Prostate gland (tissue), 2 donors: ENCODE results near the gene SCAMP1. TPM values are rescaled to one million over a fixed set of nuclear protein-coding genes. Genes with fewer than 3 reads are reported as not detected.

Source experiments
- DNase-seq: peaks from one replicate; pipeline ENCODE4 v3.0.0-alpha.2; 2019; ENCODE audit warnings: low spot score
- H3K27ac ChIP-seq, 2 donors: fragments of 200-600 bp; sonication (generic); 2 replicates each; pipeline ENCODE4 v1.5.1; 2017 to 2019
- H3K27me3 ChIP-seq: fragments of 200-600 bp; sonication (generic); replicated peaks from 2 replicates; pipeline ENCODE4 v1.5.1; 2019; ENCODE audit not compliant: insufficient read depth
- H3K36me3 ChIP-seq, 2 donors: fragments of 200-600 bp; sonication (generic); 1 replicate in 1 of 2; 2 replicates in 1 of 2; pipeline versions ENCODE4 v1.5.1 to v1.8.1; 2017 to 2019
- H3K4me1 ChIP-seq: fragments of 200-600 bp; sonication (generic); replicated peaks from 2 replicates; pipeline ENCODE4 v1.5.1; 2019
- H3K4me3 ChIP-seq, 2 donors: fragments of 200-600 bp; sonication (generic); 2 replicates each; pipeline ENCODE4 v1.5.1; 2017 to 2019
- H3K9me3 ChIP-seq: fragments of 200-600 bp; sonication (generic); 2 replicates; pipeline ENCODE4 v1.5.1; 2017
- POLR2A ChIP-seq: fragments of 450-650 bp; IDR thresholded peaks from one replicate; pipeline ENCODE4 v1.6.1; 2016; ENCODE audit warnings: antibody characterized with exemption, mild to moderate bottlenecking
- POLR2AphosphoS5 ChIP-seq: sonication (generic); formaldehyde crosslinking; IDR thresholded peaks from one replicate; pipeline ENCODE4 v1.6.1; 2017; ENCODE audit warnings: antibody characterized with exemption
- WGBS: methylation state at CpG from one replicate; pipeline ENCODE4 v1.1.5; 2018; 5-methylcytosine and 5-hydroxymethylcytosine counted together
- intact Hi-C: fragments of 100-400 bp; cut with DNase I; formaldehyde crosslinking; loops from one replicate; pipeline ENCODE4 v1.14.2; 2022
- total RNA-seq, 2 donors: library from RNA; depleted of rRNA; stranded (reverse); fragments of >200 nt; gene quantifications; one replicate each; pipeline ENCODE4 v1.1.0, GENCODE V29; 2016
- TF ChIP-seq, protein P1 (sequence below), 4 experiments: fragments of 200-600 bp in 2 of 4; fragments of 450-650 bp in 2 of 4; sonication (generic) in 2 of 4; IDR thresholded peaks; 1 replicate in 3 of 4; 2 replicates in 1 of 4; pipeline ENCODE4 v1.5.1; 2016 to 2019; ENCODE audit warnings: antibody characterized with exemption in 4 of 4, mild to moderate bottlenecking in 2 of 4, moderate library complexity in 2 of 4

SCAMP1 gene
- total RNA-seq, 2 donors from 2014 or later, result 39.0 to 41.0 TPM

DNA sequence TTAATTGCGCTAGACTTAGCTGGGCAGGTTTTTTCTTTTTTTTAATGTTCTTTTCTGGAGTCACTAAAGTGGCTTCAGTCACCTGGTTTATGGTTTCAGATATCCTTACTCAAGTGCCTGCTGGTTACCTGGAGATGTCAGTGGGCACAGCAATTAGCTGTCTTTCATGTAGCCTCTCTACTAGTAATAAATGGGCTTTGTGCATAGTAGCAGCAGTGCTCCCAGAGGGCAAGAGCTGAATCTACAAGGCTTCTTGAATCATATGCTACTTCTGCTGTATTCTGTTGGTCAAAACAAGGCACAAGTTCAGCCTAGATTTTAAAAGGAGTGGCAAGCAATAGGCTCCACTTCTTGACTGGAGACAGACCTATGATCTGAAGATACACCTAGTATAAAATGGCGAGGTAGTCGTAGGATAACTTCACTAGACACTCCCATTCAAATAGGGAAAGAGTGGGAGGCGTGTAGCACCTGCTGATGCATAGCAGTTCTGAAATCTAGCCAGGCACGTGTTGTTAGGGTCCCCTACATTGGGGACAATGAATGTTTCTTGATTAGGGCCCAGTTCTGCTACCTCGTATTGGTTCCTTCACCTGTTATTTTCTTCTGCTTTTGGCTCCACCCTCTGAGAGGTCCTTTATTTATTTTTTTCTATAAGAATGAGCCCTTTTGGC is 7.0 kb downstream of the SCAMP1 start:
- Histone ChIP-seq H3K4me1 (no peaks in the 10 kb centered on the region), H3K27ac (no peak overlapping the region), H3K36me3 (no peaks in the 10 kb centered on the region), H3K9me3 (no peaks in the 10 kb centered on the region), H3K27me3 (no peaks in the 10 kb centered on the region), H3K4me3 (no peak overlapping the region)
- DNase-seq, result no peak
- 88% methylated on average over 6 of the region's 6 CpGs for WGBS
- TF ChIP-seq POLR2A (no peak), POLR2AphosphoS5 (no peak)
- TF ChIP-seq, protein P1, sequence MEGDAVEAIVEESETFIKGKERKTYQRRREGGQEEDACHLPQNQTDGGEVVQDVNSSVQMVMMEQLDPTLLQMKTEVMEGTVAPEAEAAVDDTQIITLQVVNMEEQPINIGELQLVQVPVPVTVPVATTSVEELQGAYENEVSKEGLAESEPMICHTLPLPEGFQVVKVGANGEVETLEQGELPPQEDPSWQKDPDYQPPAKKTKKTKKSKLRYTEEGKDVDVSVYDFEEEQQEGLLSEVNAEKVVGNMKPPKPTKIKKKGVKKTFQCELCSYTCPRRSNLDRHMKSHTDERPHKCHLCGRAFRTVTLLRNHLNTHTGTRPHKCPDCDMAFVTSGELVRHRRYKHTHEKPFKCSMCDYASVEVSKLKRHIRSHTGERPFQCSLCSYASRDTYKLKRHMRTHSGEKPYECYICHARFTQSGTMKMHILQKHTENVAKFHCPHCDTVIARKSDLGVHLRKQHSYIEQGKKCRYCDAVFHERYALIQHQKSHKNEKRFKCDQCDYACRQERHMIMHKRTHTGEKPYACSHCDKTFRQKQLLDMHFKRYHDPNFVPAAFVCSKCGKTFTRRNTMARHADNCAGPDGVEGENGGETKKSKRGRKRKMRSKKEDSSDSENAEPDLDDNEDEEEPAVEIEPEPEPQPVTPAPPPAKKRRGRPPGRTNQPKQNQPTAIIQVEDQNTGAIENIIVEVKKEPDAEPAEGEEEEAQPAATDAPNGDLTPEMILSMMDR (IDR thresholded peaks at IDR 0.05), result no peak
- intact Hi-C loops, result no loop called here

DNA sequence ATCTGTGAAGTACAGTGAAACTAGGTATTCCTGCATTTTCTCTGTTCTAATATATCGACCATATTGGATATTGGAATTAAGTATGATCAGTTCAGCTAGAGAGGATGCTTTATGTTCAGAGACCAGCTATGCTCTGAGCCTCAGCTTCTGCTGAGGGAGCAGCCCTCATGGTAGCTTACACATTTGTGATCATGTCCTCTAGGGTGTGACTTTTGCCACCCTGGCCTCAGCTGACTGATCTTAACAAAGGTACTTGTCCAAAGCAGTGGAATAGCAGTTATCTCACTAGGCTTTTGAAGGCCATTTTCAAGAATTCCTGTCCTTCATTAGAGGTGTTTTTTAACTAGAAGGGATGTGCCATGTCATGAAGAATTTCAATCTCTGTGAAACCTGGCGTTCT is 9.3 kb downstream of the SCAMP1 start:
- 98% methylated on average over 2 of the region's 2 CpGs for WGBS
- Histone ChIP-seq H3K36me3 (no peaks in the 10 kb centered on the region), H3K9me3 (no peaks in the 10 kb centered on the region), H3K27me3 (no peaks in the 10 kb centered on the region), H3K27ac (no peak overlapping the region), H3K4me3 (no peak overlapping the region), H3K4me1 (no peaks in the 10 kb centered on the region)
- TF ChIP-seq POLR2A (no peak), POLR2AphosphoS5 (no peak)
- TF ChIP-seq, protein P1 (IDR thresholded peaks at IDR 0.05), result no peak
- intact Hi-C loops, result no loop called here
- DNase-seq, result no peak

DNA sequence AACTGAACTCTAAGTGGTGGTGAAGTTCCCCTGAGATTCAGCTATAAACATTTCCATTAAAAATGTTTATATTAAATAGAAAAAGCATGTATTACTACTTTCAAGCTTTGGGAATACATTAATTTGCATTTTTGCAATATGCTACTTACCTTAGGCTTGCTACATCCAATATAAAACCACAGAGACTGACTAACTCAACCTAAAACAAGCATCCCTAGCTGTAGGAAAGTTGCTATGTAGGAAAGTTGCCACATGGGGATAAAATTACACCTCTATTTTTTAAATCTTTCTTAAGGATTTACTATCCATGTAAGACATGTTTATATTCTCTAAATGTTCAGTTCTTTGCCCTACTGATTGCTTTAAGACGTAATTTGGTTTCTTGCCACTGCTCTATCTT is 12.8 kb downstream of the SCAMP1 start:
- Histone ChIP-seq H3K27ac (no peak overlapping the region), H3K4me1 (no peaks in the 10 kb centered on the region), H3K36me3 (no peaks in the 10 kb centered on the region), H3K27me3 (no peaks in the 10 kb centered on the region), H3K4me3 (no peak overlapping the region), H3K9me3 (no peaks in the 10 kb centered on the region)
- WGBS, result 97% methylated on average over 1 of the region's 1 CpG
- DNase-seq, result no peak
- no peak for TF ChIP-seq POLR2A
- TF ChIP-seq, protein P1 (IDR thresholded peaks at IDR 0.05), result no peak
- TF ChIP-seq POLR2AphosphoS5, result no peak
- intact Hi-C loops, result no loop called here

DNA sequence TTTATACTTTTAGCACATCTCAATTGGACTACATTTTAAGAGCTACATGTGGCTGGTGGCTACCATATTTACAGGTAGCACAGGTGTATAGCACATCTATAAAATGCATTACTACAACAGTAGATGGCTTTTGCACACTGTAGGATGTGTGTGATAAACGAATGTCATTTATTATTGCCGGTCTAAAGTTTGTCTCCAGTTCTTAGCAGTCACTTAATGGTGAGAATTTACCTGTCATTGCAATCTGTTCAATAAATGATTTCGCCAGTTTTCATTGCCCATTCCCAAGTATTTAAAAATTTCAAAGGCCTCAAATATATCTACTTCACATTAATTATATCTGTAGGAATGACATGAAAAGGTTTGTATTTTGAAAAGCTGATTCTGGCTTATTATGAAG is 15.9 kb downstream of the SCAMP1 start:
- Histone ChIP-seq H3K27me3 (no peaks in the 10 kb centered on the region), H3K4me3 (no peak overlapping the region), H3K4me1 (no peaks in the 10 kb centered on the region), H3K9me3 (no peaks in the 10 kb centered on the region), H3K27ac (no peak overlapping the region), H3K36me3 (no peaks in the 10 kb centered on the region)
- TF ChIP-seq POLR2A, result no peak
- no peak for TF ChIP-seq POLR2AphosphoS5
- TF ChIP-seq, protein P1 (IDR thresholded peaks at IDR 0.05), result no peak
- intact Hi-C loops, result no loop called here
- no peak for DNase-seq
- WGBS, result 94% methylated on average over 3 of the region's 3 CpGs

DNA sequence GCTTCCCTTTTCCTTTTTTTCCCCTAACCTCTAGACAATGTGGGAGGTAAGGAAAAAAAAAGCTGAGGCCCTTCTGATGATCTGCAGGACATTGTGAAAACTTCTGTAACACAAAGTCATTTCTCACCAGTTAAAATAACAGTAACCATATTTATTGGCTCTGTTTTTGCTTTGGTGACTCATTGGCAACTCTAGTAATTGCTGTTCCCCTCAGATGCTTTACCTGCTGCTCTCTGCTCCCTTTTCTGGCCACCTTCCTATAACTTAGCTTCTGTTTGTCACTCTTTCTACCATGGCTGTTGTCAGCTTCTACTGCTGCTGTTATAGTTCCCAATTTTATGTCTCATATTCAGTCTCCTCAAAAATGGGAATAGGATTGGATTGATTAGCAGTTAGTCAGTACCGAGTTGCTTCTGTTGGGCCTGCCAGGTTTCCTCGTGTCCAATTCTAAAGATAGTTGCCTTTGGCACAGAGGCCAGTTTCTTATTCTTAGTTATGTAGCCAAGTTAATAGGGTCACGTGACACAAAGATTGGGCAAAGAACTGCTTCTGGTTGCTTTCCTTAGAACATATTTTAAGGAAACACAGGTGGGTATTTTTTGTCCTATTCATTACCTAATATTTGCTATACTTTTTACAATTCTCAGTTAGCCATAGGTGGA is 16.8 kb downstream of the SCAMP1 start:
- Histone ChIP-seq H3K4me3 (no peak overlapping the region), H3K9me3 (no peaks in the 10 kb centered on the region), H3K4me1 (no peaks in the 10 kb centered on the region), H3K27ac (no peak overlapping the region), H3K36me3 (no peaks in the 10 kb centered on the region), H3K27me3 (no peaks in the 10 kb centered on the region)
- WGBS, result 18% methylated on average over 3 of the region's 3 CpGs
- DNase-seq, result no peak
- TF ChIP-seq, protein P1 (IDR thresholded peaks at IDR 0.05), result no peak
- TF ChIP-seq POLR2A, result no peak
- no peak for TF ChIP-seq POLR2AphosphoS5
- intact Hi-C loops, result no loop called here
